ENCODE measurements around the gene CHMP4B.

CHMP4B gene

GRCh38 chr20:33828967-33829560 lies 17.9 kb downstream of the CHMP4B start:
- no peak overlapping the region for H3K4me3 ChIP-seq (ENCODE audit: low read depth, low read length)
- DNase-seq (ENCODE audit: low read depth) = no peak
- TF ChIP-seq MYC (IDR thresholded peaks at IDR 0.05; ENCODE audit: low read depth, low read length) (no peak), POLR2A (IDR thresholded peaks at IDR 0.05; ENCODE audit: extremely low read depth, insufficient read length) (no peak), CTCF (IDR thresholded peaks at IDR 0.05; ENCODE audit: low read depth, low read length) (no peak), MAX (IDR thresholded peaks at IDR 0.05; ENCODE audit: low read depth, low read length) (no peak)

GRCh38 chr20:33829636-33830035 lies 18.5 kb downstream of the CHMP4B start:
- DNase-seq (ENCODE audit: low read depth) = no peak
- H3K4me3 ChIP-seq (ENCODE audit: low read depth, low read length) = no peak overlapping the region
- no peak for TF ChIP-seq CTCF (IDR thresholded peaks at IDR 0.05; ENCODE audit: low read depth, low read length)

- DNase-seq (ENCODE audit: low read depth) = no peak
- TF ChIP-seq MAX (IDR thresholded peaks at IDR 0.05; ENCODE audit: low read depth, low read length) (no peak), POLR2A (IDR thresholded peaks at IDR 0.05; ENCODE audit: extremely low read depth, insufficient read length) (no peak), CTCF (IDR thresholded peaks at IDR 0.05; ENCODE audit: low read depth, low read length) (no peak), MYC (IDR thresholded peaks at IDR 0.05; ENCODE audit: low read depth, low read length) (no peak)
- no peak overlapping the region for H3K4me3 ChIP-seq (ENCODE audit: low read depth, low read length)
Measured at GRCh38 chr20:33830371-33830770, 19.2 kb downstream of the CHMP4B start.

GRCh38 chr20:33832103-33832804 lies 21.1 kb downstream of the CHMP4B start:
- H3K4me3 ChIP-seq (ENCODE audit: low read depth, low read length) = no peak overlapping the region
- TF ChIP-seq MYC (IDR thresholded peaks at IDR 0.05; ENCODE audit: low read depth, low read length) (no peak), POLR2A (IDR thresholded peaks at IDR 0.05; ENCODE audit: extremely low read depth, insufficient read length) (no peak), MAX (IDR thresholded peaks at IDR 0.05; ENCODE audit: low read depth, low read length) (no peak), CTCF (IDR thresholded peaks at IDR 0.05; ENCODE audit: low read depth, low read length) (no peak)
- DNase-seq (ENCODE audit: low read depth) = no peak

GRCh38 chr20:33833333-33833732 lies 22.2 kb downstream of the CHMP4B start:
- no peak for DNase-seq (ENCODE audit: low read depth)
- no peak overlapping the region for H3K4me3 ChIP-seq (ENCODE audit: low read depth, low read length)
- TF ChIP-seq POLR2A (IDR thresholded peaks at IDR 0.05; ENCODE audit: extremely low read depth, insufficient read length) (no peak), MYC (IDR thresholded peaks at IDR 0.05; ENCODE audit: low read depth, low read length) (no peak), MAX (IDR thresholded peaks at IDR 0.05; ENCODE audit: low read depth, low read length) (no peak), CTCF (IDR thresholded peaks at IDR 0.05; ENCODE audit: low read depth, low read length) (no peak)
